SK-N-MC (cell line): ENCODE data around the gene FBXL19.

ENCODE experiments used
- EZH2 ChIP-seq: fragments of 200-600 bp; sonication (generic); IDR thresholded peaks from one replicate; pipeline ENCODE4 v1.6.1; 2017; ENCODE audit warnings: antibody characterized with exemption
- POLR2AphosphoS5 ChIP-seq: IDR thresholded peaks from 2 replicates; pipeline ENCODE4 v1.6.1; 2012; ENCODE audit warnings: mild to moderate bottlenecking, low read depth, low read length, borderline replicate concordance

- TF ChIP-seq EZH2 (no peak), POLR2AphosphoS5 (no peak)
These were observed 49.5 kb downstream of the FBXL19 start for GRCh38 chr16:30972872-30973271.
